IMR-90 (cell line): ENCODE measurements around the gene MT1E. TPM values are rescaled to one million over a fixed set of nuclear protein-coding genes. Genes with fewer than 3 reads are reported as not detected.
"Not testable (repeated sequence)": the region's sequence is repeated elsewhere in the genome, so short reads cannot be mapped to it uniquely, and the experiment has no call there.

ENCODE experiments used
- ATAC-seq: fragments of 200-7000 bp; cut with Tn5 transposase; 2 replicates; pipeline ENCODE4 v1.9.1; 2020; ENCODE audit warnings: low read depth, mild to moderate bottlenecking, moderate library complexity
- BruUV-seq: library from RNA; stranded (reverse); fragments of 400-500 nt; replicated peaks from 2 replicates; lab custom pipeline; 2021; lab: Mats Ljungman, UMichigan
- CTCF ChIA-PET: fragments of 300-600 bp; formaldehyde crosslinking; extraction: SDS; loops from one replicate; lab custom pipeline; 2021; ENCODE audit warnings: antibody characterized with exemption; lab: Yijun Ruan, JAX
- POLR2A ChIA-PET: fragments of 300-600 bp; sonication (Branson Sonifier 250); formaldehyde crosslinking; loops from one replicate; lab custom pipeline; 2022; ENCODE audit warnings: antibody characterized with exemption; ENCODE audit not compliant: unreplicated experiment; lab: Charles Lee
- DNase-seq: peaks from one replicate; pipeline ENCODE4 v3.0.0; 2013
- H2AFZ ChIP-seq: replicated peaks from 2 replicates; pipeline ENCODE3; 2013; ENCODE audit warnings: low read length, mild to moderate bottlenecking; ENCODE audit not compliant: poor library complexity
- H2AK5ac ChIP-seq: 2 replicates; pipeline ENCODE4 v1.6.1; 2013; ENCODE audit warnings: low read depth, low read length, inconsistent platforms
- H2AK9ac ChIP-seq: replicated peaks from 2 replicates; pipeline ENCODE3; 2013; ENCODE audit warnings: mild to moderate bottlenecking, low read depth, low read length, moderate library complexity; ENCODE audit not compliant: poor library complexity
- H2BK120ac ChIP-seq: 2 replicates; pipeline ENCODE4 v1.6.1; 2013; ENCODE audit warnings: low read depth, low read length, inconsistent platforms
- H2BK15ac ChIP-seq: 3 replicates; pipeline ENCODE4 v1.6.1; 2013; ENCODE audit warnings: low read depth, low read length, inconsistent platforms
- H2BK20ac ChIP-seq: 2 replicates; pipeline ENCODE4 v1.6.1; 2013; ENCODE audit warnings: low read depth, mild to moderate bottlenecking, inconsistent platforms, low read length, moderate library complexity
- H2BK5ac ChIP-seq: 2 replicates; pipeline ENCODE4 v1.6.1; 2013; ENCODE audit warnings: mild to moderate bottlenecking, low read depth, low read length, inconsistent platforms; ENCODE audit not compliant: poor library complexity, severe bottlenecking
- H3K14ac ChIP-seq: replicated peaks from 2 replicates; pipeline ENCODE4 v1.6.1; 2013; ENCODE audit warnings: low read depth, low read length, inconsistent platforms
- H3K18ac ChIP-seq: 2 replicates; pipeline ENCODE4 v1.6.1; 2013; ENCODE audit warnings: low read depth, low read length, control low read depth
- H3K23ac ChIP-seq: 2 replicates; pipeline ENCODE4 v1.6.1; 2013; ENCODE audit warnings: low read depth, low read length, inconsistent platforms
- H3K27ac ChIP-seq: 2 replicates; pipeline ENCODE4 v1.5.1; 2013; ENCODE audit warnings: mild to moderate bottlenecking, control low read depth, low read length; ENCODE audit not compliant: insufficient read depth
- H3K27me3 ChIP-seq: 2 replicates; pipeline ENCODE4 v1.6.1; 2013; ENCODE audit warnings: low read length; ENCODE audit not compliant: control insufficient read depth, insufficient read depth
- H3K36me3 ChIP-seq: 2 replicates; pipeline ENCODE4 v1.6.1; 2013; ENCODE audit warnings: low read length, mixed read lengths; ENCODE audit not compliant: control insufficient read depth, insufficient read depth
- H3K4ac ChIP-seq: 2 replicates; pipeline ENCODE4 v1.6.1; 2013; ENCODE audit warnings: low read depth, low read length, inconsistent platforms
- H3K4me1 ChIP-seq: 2 replicates; pipeline ENCODE4 v1.6.1; 2013; ENCODE audit warnings: low read length, mixed read lengths; ENCODE audit not compliant: control insufficient read depth, insufficient read depth
- H3K4me2 ChIP-seq: 2 replicates; pipeline ENCODE4 v1.6.1; 2013; ENCODE audit warnings: low read depth, mild to moderate bottlenecking, control low read depth, low read length, moderate library complexity
- H3K4me3 ChIP-seq: 2 replicates; pipeline ENCODE4 v1.5.1; 2013; ENCODE audit warnings: low read depth, mild to moderate bottlenecking, control low read depth, low read length, moderate library complexity; ENCODE audit not compliant: insufficient read depth
- H3K56ac ChIP-seq: 2 replicates; pipeline ENCODE4 v1.6.1; 2013; ENCODE audit warnings: low read length, inconsistent platforms; ENCODE audit not compliant: insufficient read depth; ENCODE audit errors: extremely low read depth
- H3K79me1 ChIP-seq, 2 experiments: 2 replicates each; pipeline ENCODE4 v1.6.1; 2013; ENCODE audit warnings: low read length in 2 of 2, inconsistent platforms in 1 of 2, low read depth in 1 of 2
- H3K9ac ChIP-seq: 2 replicates; pipeline ENCODE4 v1.6.1; 2013; ENCODE audit warnings: low read depth, low read length, control low read depth
- H3K9me1 ChIP-seq: 2 replicates; pipeline ENCODE4 v1.6.1; 2013; ENCODE audit warnings: low read length, inconsistent platforms; ENCODE audit not compliant: insufficient read depth
- H3K9me3 ChIP-seq: 2 replicates; pipeline ENCODE4 v1.6.1; 2013; ENCODE audit warnings: low read length; ENCODE audit not compliant: control insufficient read depth, insufficient read depth
- H4K20me1 ChIP-seq: 2 replicates; pipeline ENCODE4 v1.6.1; 2013; ENCODE audit warnings: low read length, inconsistent platforms; ENCODE audit not compliant: insufficient read depth
- H4K5ac ChIP-seq: 2 replicates; pipeline ENCODE4 v1.6.1; 2013; ENCODE audit warnings: mild to moderate bottlenecking, low read depth, low read length, control low read depth
- H4K8ac ChIP-seq, 2 experiments: 2 replicates each; pipeline ENCODE4 v1.6.1; 2013; ENCODE audit warnings: low read depth in 2 of 2, low read length in 2 of 2, control low read depth in 1 of 2, inconsistent platforms in 1 of 2
- H4K91ac ChIP-seq: 2 replicates; pipeline ENCODE4 v1.6.1; 2013; ENCODE audit warnings: low read depth, low read length, inconsistent platforms; ENCODE audit not compliant: insufficient read depth
- WGBS, 2 experiments: methylation state at CpG; one replicate each; pipeline versions ENCODE4 v1.1.5 to v1.1.7; 2013; ENCODE audit warnings: missing lambda C conversion rate in 2 of 2; ENCODE audit not compliant: insufficient read length in 1 of 2; ENCODE audit errors: extremely low coverage in 2 of 2; 5-methylcytosine and 5-hydroxymethylcytosine counted together
- dilution Hi-C: fragments of 300-500 bp; cut with HindIII; formaldehyde crosslinking; loops from one replicate; pipeline ENCODE4 v1.14.3; 2018; ENCODE audit warnings: low sequenced_read_pairs; ENCODE audit not compliant: unreplicated experiment
- in situ Hi-C: fragments of 300-500 bp; cut with MboI; formaldehyde crosslinking; loops from 3 replicates; pipeline ENCODE4 v1.14.3; 2019; ENCODE audit warnings: low sequenced_read_pairs, inconsistent platforms, mixed read lengths
- intact Hi-C: fragments of 100-400 bp; cut with micrococcal nuclease; formaldehyde crosslinking; loops from 2 replicates; pipeline ENCODE4 v1.10.0; 2022
- polyA plus RNA-seq, 3 experiments: library from polyadenylated mRNA; depleted of rRNA; stranded (reverse); fragments of >200 nt; gene quantifications; 2 replicates each; pipeline ENCODE4 v1.2.3, GENCODE V29; 2012; ENCODE audit warnings: low replicate concordance in 1 of 3
- total RNA-seq: library from RNA; depleted of rRNA; stranded (reverse); fragments of >200 nt; gene quantifications from 2 replicates; pipeline ENCODE4 v1.2.3, GENCODE V29; 2012

The MT1E gene
- total and polyA plus RNA-seq, 2 of the 4 experiments (the other 2 are of a cell fraction): 137 to 821 TPM

- BruUV-seq, H3K23ac ChIP-seq, H4K5ac ChIP-seq, dilution Hi-C loops, H3K4me2 ChIP-seq, H3K4me1 ChIP-seq, H3K56ac ChIP-seq, H3K36me3 ChIP-seq, H2BK20ac ChIP-seq, H2BK5ac ChIP-seq, H2AK5ac ChIP-seq, H3K9me1 ChIP-seq, intact Hi-C loops, in situ Hi-C loops, H3K9ac ChIP-seq, H3K27ac ChIP-seq, H2BK120ac ChIP-seq, H3K18ac ChIP-seq, ATAC-seq, H3K14ac ChIP-seq, H2BK15ac ChIP-seq, H4K91ac ChIP-seq, DNase-seq, CTCF ChIA-PET, POLR2A ChIA-PET, H4K8ac ChIP-seq, H2AK9ac ChIP-seq, H4K20me1 ChIP-seq, H3K9me3 ChIP-seq, H2AFZ ChIP-seq, H3K79me1 ChIP-seq, H3K4ac ChIP-seq, H3K4me3 ChIP-seq: not testable (repeated sequence)
- H3K27me3 ChIP-seq: peaks cover 93% of the 10 kb centered on the region
- no CpG with 5 or more reads among the region's 8 CpGs for WGBS, 2 experiments
Observed at GRCh38 chr16:56665286-56666261, 40.0 kb downstream of the MT1E start.
